GM12872 (cell line): Measurements from ENCODE around the gene FBL.

Source experiments
- CTCF ChIP-seq: IDR thresholded peaks from 3 replicates; pipeline ENCODE4 v1.5.1; 2011; ENCODE audit warnings: low read depth, mild to moderate bottlenecking, low read length, moderate library complexity; ENCODE audit not compliant: insufficient read depth

The FBL gene

GRCh38 chr19:39807846-39808364 lies 38.3 kb downstream of the FBL start:
- TF ChIP-seq CTCF: no peak

DNA sequence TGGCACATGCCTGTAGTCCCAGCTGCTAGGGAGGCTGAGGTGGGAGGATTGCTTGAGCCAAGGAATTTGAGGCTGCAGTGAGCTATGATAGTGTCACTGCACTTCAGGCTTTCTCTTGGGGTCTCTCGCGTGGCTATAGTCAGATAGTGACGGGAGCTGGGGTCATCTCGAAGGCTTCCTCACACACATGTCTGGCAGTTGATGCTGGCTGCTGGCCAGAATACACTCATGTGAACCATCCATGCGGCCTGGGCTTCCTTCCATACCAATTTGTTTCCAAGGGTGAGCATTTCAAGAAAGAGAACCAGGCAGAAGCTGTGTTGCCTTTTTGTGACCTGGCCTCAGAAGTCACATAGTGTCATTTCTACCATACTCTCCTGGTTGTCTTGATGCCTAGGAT lies 41.1 kb downstream of the FBL start:
- TF ChIP-seq CTCF: no peak

GRCh38 chr19:39802958-39803357 lies 43.2 kb downstream of the FBL start:
- TF ChIP-seq CTCF: no peak

- no peak for TF ChIP-seq CTCF
These were observed 49.1 kb downstream of the FBL start for GRCh38 chr19:39797083-39797482.

DNA sequence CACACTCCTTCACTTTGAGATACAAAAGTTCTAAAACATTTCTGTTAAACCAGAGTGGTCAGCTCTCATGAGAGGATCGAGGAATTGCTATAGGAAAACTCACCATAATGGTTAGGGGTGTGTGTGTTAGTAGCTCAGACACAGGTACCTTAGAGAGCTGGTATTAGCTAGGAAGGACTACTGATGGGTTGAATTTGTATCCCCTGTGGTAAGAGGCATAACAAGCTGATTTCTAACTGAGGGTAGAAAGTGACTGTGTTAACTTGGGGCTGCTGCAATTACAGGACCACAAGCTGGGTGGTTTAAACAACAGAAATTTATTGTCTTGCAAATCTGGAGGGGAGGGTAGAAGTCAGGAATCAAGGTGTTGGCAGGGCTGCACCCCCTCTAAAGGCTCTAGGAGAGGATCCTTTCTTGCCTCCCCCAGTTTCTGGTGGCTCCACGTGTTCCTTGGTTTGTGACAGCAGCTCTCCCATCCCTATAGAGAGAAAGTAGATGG lies 50.1 kb downstream of the FBL start:
- TF ChIP-seq CTCF: no peak

GRCh38 chr19:39795001-39795400 lies 51.2 kb downstream of the FBL start:
- TF ChIP-seq CTCF: no peak

DNA sequence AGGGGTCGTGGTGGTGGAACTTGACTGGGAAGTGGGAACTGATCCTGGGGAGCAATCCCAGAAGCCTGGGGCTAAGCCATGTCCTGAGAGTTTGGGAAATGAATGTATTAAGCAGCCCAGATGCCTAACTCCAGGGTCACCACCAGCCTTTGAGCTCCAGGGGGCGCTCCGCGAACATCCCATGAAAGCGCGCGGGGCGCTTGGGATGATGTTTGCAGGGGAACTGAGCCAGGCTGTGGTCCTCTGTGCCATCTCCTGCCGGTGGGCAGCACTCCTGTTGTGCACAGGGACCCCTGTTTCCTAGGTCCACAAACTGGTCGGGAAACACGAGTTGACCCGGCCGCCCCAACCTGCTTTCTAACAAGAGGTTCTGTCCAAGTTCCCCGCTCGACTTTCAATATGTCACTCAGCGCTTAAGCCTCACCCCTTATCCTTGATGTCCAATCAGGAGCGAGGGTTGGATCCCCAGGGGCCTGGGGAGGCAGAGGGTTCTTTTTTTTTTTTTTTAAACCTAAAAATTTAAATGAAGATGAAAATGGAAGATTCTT lies 53.1 kb downstream of the FBL start:
- peak; percentile 98 for TF ChIP-seq CTCF
